PC-3 (cell line): ENCODE results near the gene STEAP2. TPM values are rescaled to one million over a fixed set of nuclear protein-coding genes. Genes with fewer than 3 reads are reported as not detected.

Source experiments
- ATAC-seq: fragments of 200-7000 bp; cut with Tn5 transposase; 2 replicates; pipeline ENCODE4 v1.9.1; 2020; ENCODE audit warnings: mild to moderate bottlenecking, moderate library complexity
- BruUV-seq: library from RNA; stranded (reverse); fragments of 400-500 nt; replicated peaks from 2 replicates; lab custom pipeline; 2021; lab: Mats Ljungman, UMichigan
- CTCF ChIA-PET: fragments of 300-600 bp; sonication (Branson Sonifier 250); formaldehyde crosslinking; loops from one replicate; lab custom pipeline; 2022; ENCODE audit warnings: antibody characterized with exemption; lab: Charles Lee
- POLR2A ChIA-PET: fragments of 300-600 bp; sonication (Branson Sonifier 250); formaldehyde crosslinking; loops from one replicate; lab custom pipeline; 2022; ENCODE audit warnings: antibody characterized with exemption; ENCODE audit not compliant: unreplicated experiment; lab: Charles Lee
- DNase-seq: peaks from one replicate; pipeline ENCODE4 v3.0.0-alpha.2; 2015
- H2AFZ ChIP-seq: fragments of 300-600 bp; sonication (generic); 2 replicates; pipeline ENCODE4 v1.6.0; 2016; ENCODE audit warnings: antibody characterized with exemption, low read length
- H3F3A ChIP-seq: fragments of 300-600 bp; sonication (generic); one replicate; pipeline ENCODE4 v1.6.0; 2017; ENCODE audit warnings: antibody characterized with exemption, low read length, control low read depth, mild to moderate bottlenecking; ENCODE audit not compliant: unreplicated experiment
- H3K27ac ChIP-seq: fragments of 300-600 bp; sonication (generic); 2 replicates; pipeline ENCODE4 v1.5.1; 2016; ENCODE audit warnings: mild to moderate bottlenecking, low read length
- H3K27me3 ChIP-seq: fragments of 300-600 bp; sonication (generic); 2 replicates; pipeline ENCODE4 v1.6.1; 2016; ENCODE audit warnings: low read length, mixed read lengths
- H3K36me3 ChIP-seq: fragments of 300-600 bp; sonication (generic); 2 replicates; pipeline ENCODE4 v1.6.1; 2016; ENCODE audit warnings: low read depth, mixed run types, low read length, mixed read lengths
- H3K4me1 ChIP-seq: fragments of 300-600 bp; sonication (generic); 2 replicates; pipeline ENCODE4 v1.5.1; 2016; ENCODE audit warnings: low read length; ENCODE audit not compliant: insufficient read depth
- H3K4me2 ChIP-seq: fragments of 300-600 bp; sonication (generic); 2 replicates; pipeline ENCODE4 v1.6.0; 2016; ENCODE audit warnings: low read length
- H3K4me3 ChIP-seq: fragments of 300-600 bp; sonication (generic); 2 replicates; pipeline ENCODE4 v1.5.1; 2016; ENCODE audit warnings: mild to moderate bottlenecking, low read length, mixed read lengths
- H3K79me2 ChIP-seq: fragments of 300-600 bp; sonication (generic); 2 replicates; pipeline ENCODE4 v1.6.1; 2017; ENCODE audit warnings: low read length, mixed read lengths
- H3K9ac ChIP-seq: fragments of 300-600 bp; sonication (generic); 2 replicates; pipeline ENCODE4 v1.6.0; 2016; ENCODE audit warnings: mild to moderate bottlenecking, low read length
- H3K9me2 ChIP-seq: fragments of 300-600 bp; sonication (generic); replicated peaks from 2 replicates; pipeline ENCODE4 v1.6.1; 2016; ENCODE audit warnings: mixed run types, low read length, mixed read lengths
- H3K9me3 ChIP-seq: fragments of 300-600 bp; sonication (generic); 2 replicates; pipeline ENCODE4 v1.6.1; 2016; ENCODE audit warnings: low read length, mixed read lengths
- H4K20me1 ChIP-seq: fragments of 300-600 bp; sonication (generic); 2 replicates; pipeline ENCODE4 v1.6.1; 2016; ENCODE audit warnings: low read length, mixed read lengths
- CTCF ChIP-seq: fragments of 300-600 bp; sonication (generic); conservative IDR thresholded peaks from 2 replicates; pipeline ENCODE4 v1.5.1; 2017; ENCODE audit warnings: antibody characterized with exemption, low read depth, mild to moderate bottlenecking, low read length
- EZH2 ChIP-seq: fragments of 300-600 bp; sonication (generic); IDR thresholded peaks from one replicate; pipeline ENCODE4 v1.6.1; 2017; ENCODE audit warnings: antibody characterized with exemption, mild to moderate bottlenecking, low read length; ENCODE audit not compliant: unreplicated experiment
- EZH2phosphoT487 ChIP-seq: fragments of 300-600 bp; sonication (generic); IDR thresholded peaks from 2 replicates; pipeline ENCODE4 v1.6.1; 2018; ENCODE audit warnings: mild to moderate bottlenecking, antibody characterized with exemption, low read length, borderline replicate concordance
- intact Hi-C: fragments of 100-400 bp; cut with micrococcal nuclease; formaldehyde crosslinking; loops from 2 replicates; pipeline ENCODE4 v1.9.0; 2023
- total RNA-seq: library from RNA; depleted of rRNA; stranded (reverse); fragments of >200 nt; gene quantifications from 2 replicates; pipeline ENCODE4 v1.2.3, GENCODE V29; 2014

The STEAP2 gene
- total RNA-seq, 1 experiment from 2014 or later, result 7.0 TPM

- ChIA-PET CTCF (no interaction called here), POLR2A (no interaction called here)
- DNase-seq (no peak), ATAC-seq (no peak)
- H3K4me1 ChIP-seq, result peaks cover 9% of the 10 kb centered on the region; the same call in 1 of the 2 replicates
- H3K27ac ChIP-seq, result no peak overlapping the region
- H3K9ac ChIP-seq, result no peak overlapping the region
- no TSS peak for BruUV-seq
- no peaks in the 10 kb centered on the region for H4K20me1 ChIP-seq
- H3K4me2 ChIP-seq, result no peak overlapping the region
- H3K79me2 ChIP-seq, result no peaks in the 10 kb centered on the region
- no peaks in the 10 kb centered on the region for H3K9me2 ChIP-seq
- no peak overlapping the region for H2AFZ ChIP-seq
- H3K9me3 ChIP-seq, result no peaks in the 10 kb centered on the region
- TF ChIP-seq EZH2, result no peak
- no peak for TF ChIP-seq CTCF
- TF ChIP-seq EZH2phosphoT487, result no peak
- H3K27me3 ChIP-seq, result no peaks in the 10 kb centered on the region
- no peaks in the 10 kb centered on the region for H3K36me3 ChIP-seq
- H3K4me3 ChIP-seq, result no peak overlapping the region
- intact Hi-C loops, result no loop called here
- no peaks in the 10 kb centered on the region for H3F3A ChIP-seq
Measured at GRCh38 chr7:90225601-90226000, 14.1 kb downstream of the STEAP2 start.

- intact Hi-C loops, result no loop called here
- Histone ChIP-seq H3K27me3 (no peaks in the 10 kb centered on the region), H3K9ac (no peak overlapping the region), H3K9me3 (no peaks in the 10 kb centered on the region), H3K36me3 (no peaks in the 10 kb centered on the region), H3F3A (no peaks in the 10 kb centered on the region), H2AFZ (no peak overlapping the region), H4K20me1 (no peaks in the 10 kb centered on the region), H3K4me3 (no peak overlapping the region), H3K4me1 (peaks cover 9% of the 10 kb centered on the region; the same call in 1 of the 2 replicates), H3K79me2 (no peaks in the 10 kb centered on the region), H3K4me2 (no peak overlapping the region), H3K27ac (no peak overlapping the region), H3K9me2 (no peaks in the 10 kb centered on the region)
- ATAC-seq (no peak), DNase-seq (no peak)
- POLR2A ChIA-PET, result no interaction called here
- TF ChIP-seq EZH2phosphoT487 (no peak), EZH2 (no peak), CTCF (no peak)
- CTCF ChIA-PET, result no interaction called here
- no TSS peak for BruUV-seq
Measured at GRCh38 chr7:90227259-90227658, 15.7 kb downstream of the STEAP2 start.

GRCh38 chr7:90229682-90230081, 18.1 kb downstream of the STEAP2 start:
- H3K27me3 ChIP-seq, result no peaks in the 10 kb centered on the region
- H3K9me3 ChIP-seq, result no peaks in the 10 kb centered on the region
- DNase-seq (no peak), ATAC-seq (no peak)
- no peak overlapping the region for H3K4me2 ChIP-seq
- H3F3A ChIP-seq, result no peaks in the 10 kb centered on the region
- no peaks in the 10 kb centered on the region for H4K20me1 ChIP-seq
- H3K9me2 ChIP-seq, result no peaks in the 10 kb centered on the region
- H3K4me1 ChIP-seq, result no peaks in the 10 kb centered on the region
- TF ChIP-seq CTCF, result no peak
- no peak for TF ChIP-seq EZH2phosphoT487
- TF ChIP-seq EZH2, result no peak
- POLR2A ChIA-PET, result no interaction called here
- no peak overlapping the region for H3K4me3 ChIP-seq
- intact Hi-C loops, result no loop called here
- H3K79me2 ChIP-seq, result no peaks in the 10 kb centered on the region
- H3K9ac ChIP-seq, result no peak overlapping the region
- no peak overlapping the region for H2AFZ ChIP-seq
- CTCF ChIA-PET, result no interaction called here
- H3K27ac ChIP-seq, result no peak overlapping the region
- no TSS peak for BruUV-seq
- H3K36me3 ChIP-seq, result no peaks in the 10 kb centered on the region
